GM19193 (cell line): ENCODE results near the gene RHBDD2.

ENCODE experiments used
- POLR2A ChIP-seq: IDR thresholded peaks from 4 replicates; pipeline ENCODE4 v1.6.1; 2011; ENCODE audit not compliant: insufficient read depth, insufficient read length; ENCODE audit errors: extremely low read depth

The RHBDD2 gene

DNA sequence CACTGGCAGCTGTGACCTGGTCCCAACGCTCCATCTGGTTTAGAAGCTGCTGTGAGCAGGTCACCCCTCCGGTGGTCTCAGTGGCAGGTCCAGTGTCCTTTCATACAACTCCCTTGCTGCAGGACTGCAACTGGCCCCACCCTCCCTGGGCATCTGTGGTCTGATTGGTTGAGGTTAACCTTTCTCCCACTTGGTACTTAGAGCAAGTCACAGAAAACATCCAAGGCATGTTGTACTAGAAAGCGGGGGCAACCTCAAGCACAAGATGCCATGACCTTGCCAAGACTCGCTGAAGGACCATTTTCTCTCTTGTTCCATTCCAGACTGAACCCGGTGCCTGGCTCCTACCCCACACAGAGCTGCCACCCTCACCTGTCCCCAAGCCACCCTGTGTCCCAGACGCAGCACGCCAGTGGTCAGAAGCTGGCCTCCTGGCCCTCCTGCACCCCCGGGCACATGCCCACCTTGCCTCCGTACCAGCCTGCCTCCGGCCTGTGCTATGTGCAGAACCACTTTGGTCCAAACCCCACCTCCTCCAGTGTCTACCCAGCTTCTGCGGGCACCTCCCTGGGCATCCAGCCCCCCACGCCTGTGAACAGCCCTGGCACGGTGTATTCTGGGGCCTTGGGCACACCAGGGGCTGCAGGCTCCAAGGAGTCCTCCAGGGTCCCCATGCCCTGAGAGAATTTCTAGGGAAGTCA is 9.0 kb downstream of the RHBDD2 start:
- no peak for TF ChIP-seq POLR2A

GRCh38 chr7:75888464-75889222 is 9.8 kb downstream of the RHBDD2 start:
- TF ChIP-seq POLR2A, result no peak

- peak; percentile 14 for TF ChIP-seq POLR2A
These were observed 10.5 kb downstream of the RHBDD2 start for GRCh38 chr7:75889223-75889825.

- no peak for TF ChIP-seq POLR2A
These were observed 11.0 kb downstream of the RHBDD2 start for GRCh38 chr7:75889826-75890225.

DNA sequence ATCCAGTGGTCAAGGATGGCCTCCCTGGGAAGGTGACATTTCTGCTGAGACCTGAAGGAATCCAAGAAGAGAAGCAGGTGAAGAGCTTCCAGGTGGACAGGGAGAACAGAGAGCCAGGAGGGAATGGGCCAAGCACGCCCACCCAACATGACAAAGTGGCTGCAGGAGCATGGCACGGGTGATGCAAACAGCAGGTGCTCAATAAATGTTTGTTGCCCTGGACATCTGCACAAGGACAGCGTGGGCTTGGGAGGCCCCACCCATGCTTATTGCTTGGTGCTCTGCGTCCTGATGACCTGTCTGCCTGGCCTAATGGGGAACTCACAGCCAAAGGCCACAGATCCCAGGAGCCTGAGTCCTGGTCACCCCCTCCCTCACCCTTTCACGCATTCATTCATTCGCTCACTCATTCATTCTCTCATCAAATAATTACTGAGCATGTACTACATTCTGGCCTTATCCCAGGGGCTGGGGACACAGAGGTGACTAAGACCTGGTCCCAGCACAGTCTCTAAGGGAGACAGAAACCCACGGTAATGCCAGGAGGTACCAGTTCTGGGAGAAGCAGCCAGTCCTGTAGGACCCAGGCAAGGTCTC is 13.1 kb downstream of the RHBDD2 start:
- TF ChIP-seq POLR2A, result no peak

DNA sequence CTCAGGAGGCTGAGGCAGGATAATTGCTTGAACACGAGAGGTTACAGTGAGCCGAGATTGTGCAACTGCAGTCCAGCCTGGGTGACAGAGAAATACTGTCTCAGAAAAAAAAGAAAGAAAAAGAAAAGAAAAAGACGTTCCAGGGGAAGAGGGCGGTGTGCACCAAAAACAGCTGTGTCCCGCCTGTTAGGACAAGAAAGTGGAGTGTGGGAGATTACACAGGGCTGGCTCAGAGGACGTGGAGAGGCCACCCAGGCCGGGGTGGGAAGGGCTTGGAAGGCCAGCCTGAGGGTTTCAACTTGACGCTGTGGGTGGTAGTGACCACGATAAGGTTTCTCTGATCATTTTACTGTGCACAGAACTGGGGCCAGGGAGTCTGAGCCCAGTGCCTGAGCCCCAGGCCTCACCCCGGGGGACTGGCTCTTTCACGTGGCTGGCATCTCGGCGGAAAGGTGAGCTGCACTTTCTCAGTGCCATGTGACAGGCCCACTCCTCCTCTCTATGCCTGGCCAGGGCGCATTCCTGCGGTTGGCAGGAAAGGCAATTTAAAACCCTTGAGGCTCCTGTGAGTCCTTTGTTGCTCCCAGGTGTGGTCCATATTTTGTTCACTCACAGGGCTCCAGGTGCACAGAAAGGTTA is 13.9 kb downstream of the RHBDD2 start:
- TF ChIP-seq POLR2A, result no peak

DNA sequence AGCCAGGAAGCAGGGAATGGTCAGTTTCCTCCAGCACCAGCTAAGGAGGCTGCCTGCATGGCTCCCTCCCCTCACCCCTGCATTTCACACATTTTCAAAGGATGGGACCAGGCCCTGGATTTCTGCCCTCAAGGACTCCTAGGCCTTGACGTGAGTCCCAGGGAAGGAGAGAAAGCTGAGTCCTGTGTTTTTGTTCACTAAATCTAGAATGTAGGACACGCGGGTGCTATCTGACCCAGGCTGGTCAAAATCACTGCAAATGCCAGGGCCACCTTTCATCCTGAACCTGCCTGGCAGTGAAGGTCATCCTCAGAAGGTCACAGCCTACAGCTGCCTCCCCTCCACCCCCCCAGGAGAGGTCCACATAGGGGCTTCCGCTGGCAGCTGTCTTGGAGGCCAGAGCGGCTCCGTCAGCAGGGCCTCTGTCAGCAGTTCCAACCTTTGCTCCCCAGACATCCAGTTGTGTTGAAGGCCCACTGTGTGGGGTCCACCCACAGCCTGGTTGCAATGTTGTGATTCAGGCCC is 18.0 kb downstream of the RHBDD2 start:
- no peak for TF ChIP-seq POLR2A

DNA sequence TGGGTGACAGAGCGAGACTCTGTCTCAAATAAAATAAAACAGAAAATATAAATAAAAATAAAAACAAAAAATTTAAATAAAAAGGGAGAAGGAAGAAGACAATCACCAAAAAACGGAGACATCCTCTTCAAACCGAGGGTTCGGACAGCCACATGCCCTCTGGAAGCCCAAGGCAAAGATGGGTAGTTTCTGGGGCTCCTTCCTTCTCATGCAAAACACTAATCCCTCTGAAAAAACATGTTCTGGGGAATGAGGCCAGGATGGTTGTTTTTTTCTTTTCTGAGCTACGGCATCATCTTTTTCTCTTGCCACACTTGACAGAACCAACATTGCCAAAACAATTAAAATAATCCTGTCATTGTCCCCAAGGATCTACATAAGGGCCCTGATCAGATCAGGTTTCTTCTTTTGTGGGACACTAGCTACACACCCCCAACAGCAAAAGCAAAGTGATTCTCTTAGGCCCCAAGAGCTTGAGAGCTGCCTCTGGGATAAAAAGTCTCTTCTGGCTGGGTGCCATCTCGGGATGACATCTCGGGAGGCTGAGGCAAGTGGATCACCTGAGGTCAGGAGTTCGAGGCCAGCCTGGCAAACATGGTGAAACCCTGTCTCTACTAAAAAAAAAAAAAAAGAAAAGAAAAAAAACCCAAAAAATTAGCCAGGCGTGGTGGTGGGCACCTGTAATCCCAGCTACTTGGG is 21.9 kb downstream of the RHBDD2 start:
- TF ChIP-seq POLR2A, result no peak

DNA sequence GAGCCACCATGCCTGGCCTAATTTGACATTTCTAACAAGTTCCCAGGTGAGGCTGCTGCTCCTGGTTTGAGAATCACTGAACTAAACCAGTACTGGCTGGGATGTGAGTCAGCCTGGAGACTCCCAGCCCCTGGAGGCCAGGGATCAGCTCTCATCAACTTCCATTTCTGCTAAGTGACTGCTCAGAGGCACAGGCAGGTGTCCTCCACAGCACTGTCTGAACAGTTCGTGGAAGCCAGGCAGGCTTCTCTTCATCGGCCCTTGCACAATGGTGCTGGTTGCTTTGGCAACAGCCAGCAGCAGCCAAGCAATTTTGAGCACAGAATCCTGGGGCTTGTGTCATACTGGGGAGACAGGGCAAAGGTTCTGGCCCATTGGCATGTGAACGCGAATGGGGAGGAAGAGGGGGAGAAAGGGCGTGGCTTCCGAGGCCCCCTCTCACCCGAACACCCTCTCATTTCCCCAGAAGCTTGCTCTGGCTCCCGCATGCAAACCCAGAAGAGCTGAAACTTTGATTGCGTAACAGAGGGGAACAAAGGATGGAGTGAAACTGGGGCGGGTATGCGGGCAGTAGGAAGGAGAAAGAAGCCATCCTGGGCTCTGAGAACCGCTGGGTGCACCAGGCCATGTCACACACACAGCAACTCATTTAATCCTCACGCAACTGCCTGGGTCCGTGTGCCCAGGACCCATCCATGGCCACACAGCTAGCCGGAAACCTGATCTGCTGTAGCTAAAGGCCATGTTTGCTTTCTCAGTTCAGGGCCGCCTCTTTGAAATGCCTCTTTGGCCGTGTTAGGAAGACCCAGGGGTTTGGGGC is 27.2 kb downstream of the RHBDD2 start:
- no peak for TF ChIP-seq POLR2A

DNA sequence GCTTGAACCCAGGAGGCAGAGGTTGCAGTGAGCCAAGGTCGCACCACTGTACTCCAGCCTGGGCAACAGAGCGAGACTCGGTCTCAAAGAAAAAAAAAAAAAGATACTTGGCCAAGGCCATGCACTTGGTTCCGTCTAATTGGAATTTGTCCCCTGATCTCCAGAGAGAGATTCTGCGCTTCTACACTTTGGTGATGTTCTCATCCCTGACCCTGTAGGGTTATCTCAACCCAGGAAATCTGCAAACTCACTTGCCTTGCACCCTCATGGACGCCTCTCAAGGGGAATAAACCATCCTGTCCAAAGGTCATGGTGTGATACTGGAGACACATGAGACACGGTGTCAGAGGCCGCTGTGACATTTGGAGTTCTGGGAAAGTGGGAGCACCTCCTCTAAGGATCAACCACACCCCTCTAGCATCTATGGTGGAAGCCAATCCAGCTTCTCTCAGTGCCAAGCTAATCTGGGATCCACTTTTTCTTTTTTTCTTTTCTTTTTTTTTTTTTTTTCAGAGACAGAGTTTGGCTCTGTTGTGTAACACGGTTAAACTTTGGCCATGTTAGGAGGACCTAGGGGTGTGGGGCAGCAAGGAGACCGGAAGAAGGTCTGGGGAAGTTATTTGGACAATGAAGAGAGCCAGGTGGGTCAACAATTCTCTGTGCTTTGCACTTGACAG is 28.3 kb downstream of the RHBDD2 start:
- TF ChIP-seq POLR2A, result no peak

DNA sequence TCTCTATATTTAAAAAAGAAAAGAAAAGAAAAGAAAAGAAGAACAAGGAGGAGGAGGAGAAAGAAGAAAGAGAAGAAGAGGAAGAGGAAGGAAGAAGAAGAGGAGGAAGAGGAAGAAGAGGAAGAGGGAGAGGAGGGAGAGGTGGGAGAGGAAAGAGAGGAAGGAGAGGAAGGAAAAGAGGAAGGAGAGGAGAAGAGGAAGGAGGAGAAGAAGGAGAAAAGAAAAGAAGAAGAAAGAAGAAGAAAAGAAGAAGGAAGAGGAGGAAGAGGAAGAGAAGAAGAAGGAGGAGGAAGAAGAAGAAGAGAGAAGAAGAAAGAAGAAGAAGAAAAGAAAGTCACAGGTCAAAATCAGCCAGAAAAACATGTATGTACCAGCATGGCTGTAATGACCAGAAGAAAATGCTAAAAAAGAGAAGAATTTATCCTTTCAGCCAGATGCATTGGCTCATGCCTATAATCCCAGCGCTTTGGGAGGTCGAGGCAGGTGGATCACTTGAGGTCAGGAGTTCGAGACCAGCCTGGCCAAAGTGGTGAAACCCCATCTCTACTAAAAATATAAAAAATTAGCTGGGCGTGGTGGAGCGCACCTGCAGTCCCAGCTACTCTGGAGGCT is 30.8 kb downstream of the RHBDD2 start:
- TF ChIP-seq POLR2A, result no peak

DNA sequence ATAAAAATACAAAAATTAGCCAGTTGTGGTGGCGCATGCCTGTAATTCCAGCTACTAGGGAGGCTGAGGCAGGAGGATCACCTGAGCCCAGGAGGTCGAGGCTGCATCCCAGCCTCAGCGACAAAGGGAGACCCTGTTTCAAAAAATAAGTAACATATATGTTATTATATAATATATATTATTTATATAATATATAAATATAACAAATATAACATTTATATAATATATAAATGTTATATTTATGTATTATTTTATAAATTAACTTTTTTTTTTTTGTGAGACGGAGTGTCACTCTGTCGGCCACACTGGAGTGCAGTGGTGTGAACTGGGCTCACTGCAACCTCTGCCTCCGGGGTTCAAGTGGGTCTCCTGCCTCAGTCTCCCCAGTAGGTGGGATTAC is 34.6 kb downstream of the RHBDD2 start:
- TF ChIP-seq POLR2A, result no peak
